ENCODE measurements around the gene ITIH3. TPM values are rescaled to one million over a fixed set of nuclear protein-coding genes. Genes with fewer than 3 reads are reported as not detected.

Gene ITIH3
- total RNA-seq, 1 donor from 2014 or later: not detected

GRCh38 chr3:52793702-52794611 lies 639 bp upstream of the ITIH3 start:
- DNase-seq (ENCODE audit: low read depth): no peak

- no peak for DNase-seq (ENCODE audit: low read depth)
Observed at GRCh38 chr3:52795298-52795900, 803 bp downstream of the ITIH3 start.

- no peak for DNase-seq (ENCODE audit: low read depth)
Observed at GRCh38 chr3:52796411-52796810, 1.8 kb downstream of the ITIH3 start.

GRCh38 chr3:52798376-52798977 lies 3.9 kb downstream of the ITIH3 start:
- peak; percentile 9 for DNase-seq (ENCODE audit: low read depth)

- peak; percentile 3 for DNase-seq (ENCODE audit: low read depth)
Observed at GRCh38 chr3:52798978-52799476, 4.4 kb downstream of the ITIH3 start.

GRCh38 chr3:52800079-52800478 lies 5.5 kb downstream of the ITIH3 start:
- DNase-seq (ENCODE audit: low read depth): no peak

GRCh38 chr3:52801839-52802238 lies 7.2 kb downstream of the ITIH3 start:
- no peak for DNase-seq (ENCODE audit: low read depth)

- DNase-seq (ENCODE audit: low read depth): no peak
Observed at GRCh38 chr3:52805270-52806039, 10.9 kb downstream of the ITIH3 start.

GRCh38 chr3:52809149-52809548 lies 14.6 kb downstream of the ITIH3 start:
- DNase-seq (ENCODE audit: low read depth): no peak

GRCh38 chr3:52809662-52810377 lies 15.2 kb downstream of the ITIH3 start:
- no peak for DNase-seq (ENCODE audit: low read depth)

- no peak for DNase-seq (ENCODE audit: low read depth)
Observed at GRCh38 chr3:52810923-52811322, 16.3 kb downstream of the ITIH3 start.

- DNase-seq (ENCODE audit: low read depth): no peak
Observed at GRCh38 chr3:52811452-52812011, 16.9 kb downstream of the ITIH3 start.

- DNase-seq (ENCODE audit: low read depth): no peak
Observed at GRCh38 chr3:52813810-52814209, 19.2 kb downstream of the ITIH3 start.

- DNase-seq (ENCODE audit: low read depth): no peak
Observed at GRCh38 chr3:52816199-52816598, 21.6 kb downstream of the ITIH3 start.

- DNase-seq (ENCODE audit: low read depth): no peak
Observed at GRCh38 chr3:52816654-52817053, 22.1 kb downstream of the ITIH3 start.

- DNase-seq (ENCODE audit: low read depth): no peak
Observed at GRCh38 chr3:52817221-52817620, 22.6 kb downstream of the ITIH3 start.

- no peak for DNase-seq (ENCODE audit: low read depth)
Observed at GRCh38 chr3:52817860-52818259, 23.3 kb downstream of the ITIH3 start.

GRCh38 chr3:52819936-52820335 lies 25.3 kb downstream of the ITIH3 start:
- DNase-seq (ENCODE audit: low read depth): no peak

- DNase-seq (ENCODE audit: low read depth): no peak
Observed at GRCh38 chr3:52820736-52821135, 26.1 kb downstream of the ITIH3 start.

- no peak for DNase-seq (ENCODE audit: low read depth)
Observed at GRCh38 chr3:52822363-52822762, 27.8 kb downstream of the ITIH3 start.

GRCh38 chr3:52824037-52824436 lies 29.4 kb downstream of the ITIH3 start:
- no peak for DNase-seq (ENCODE audit: low read depth)

Data from renal cortical epithelial cell (primary cell).